Limb (tissue), 2 donors: ENCODE measurements around the gene MIF4GD.
"Not testable (repeated sequence)": the region's sequence is repeated elsewhere in the genome, so short reads cannot be mapped to it uniquely, and the experiment has no call there.

Source experiments
- DNase-seq, 2 donors: peaks; one replicate each; pipeline ENCODE4 v3.0.0-alpha.2; 2016; ENCODE audit errors: extremely low spot score in 2 of 2

The MIF4GD gene

DNA sequence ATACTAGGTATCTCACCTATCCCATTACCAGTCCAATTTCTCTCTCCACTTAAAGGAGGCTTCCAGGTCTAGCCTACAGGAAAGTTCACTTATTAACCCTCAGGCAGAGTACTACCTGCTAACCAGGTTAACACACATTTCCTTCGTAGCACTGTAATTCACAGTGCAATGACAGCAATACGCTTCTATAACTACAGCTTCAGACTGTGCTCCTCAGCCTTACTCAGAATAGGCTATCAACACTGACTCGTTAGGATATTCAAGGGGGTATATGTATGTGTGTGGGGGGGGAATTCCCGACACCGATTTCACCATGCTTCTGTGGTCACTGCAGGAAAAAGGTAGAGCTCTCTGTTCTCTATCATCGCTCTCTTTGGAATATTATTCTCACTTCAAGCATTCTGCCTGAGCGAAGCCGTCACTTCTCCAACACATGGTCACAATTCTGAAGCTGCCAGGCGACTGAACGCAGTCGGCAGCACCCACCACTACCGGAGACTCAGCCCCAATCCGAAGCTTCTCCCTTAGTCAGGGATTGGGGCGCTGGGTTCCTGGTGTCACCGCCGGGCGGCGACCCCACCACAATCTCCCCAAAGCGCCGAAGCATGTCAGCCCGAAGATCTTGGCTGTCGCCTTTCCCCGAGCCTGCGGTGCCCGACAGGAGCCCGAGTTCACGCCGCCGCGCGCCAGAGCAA is 10.2 kb downstream of the MIF4GD start:
- DNase-seq: no peak

DNA sequence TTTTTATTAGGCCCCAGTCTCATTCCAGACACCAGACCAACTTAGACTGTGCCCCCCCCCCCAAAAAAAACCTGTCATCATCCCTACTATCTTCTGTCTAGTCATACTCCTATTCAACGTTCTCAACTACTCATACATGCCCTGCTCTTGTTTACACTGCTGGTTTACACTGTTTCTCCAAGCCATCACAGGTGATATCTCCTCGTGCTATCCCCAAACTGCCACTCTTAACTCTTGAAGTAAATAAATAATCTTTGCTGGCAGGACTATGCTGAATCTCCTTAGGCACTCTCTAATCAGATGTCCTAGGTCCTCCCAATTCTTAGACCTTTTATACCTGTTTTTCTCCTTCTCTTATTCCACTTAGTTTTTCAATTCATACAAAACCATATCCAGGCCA is 13.8 kb downstream of the MIF4GD start:
- DNase-seq: not testable (repeated sequence)

DNA sequence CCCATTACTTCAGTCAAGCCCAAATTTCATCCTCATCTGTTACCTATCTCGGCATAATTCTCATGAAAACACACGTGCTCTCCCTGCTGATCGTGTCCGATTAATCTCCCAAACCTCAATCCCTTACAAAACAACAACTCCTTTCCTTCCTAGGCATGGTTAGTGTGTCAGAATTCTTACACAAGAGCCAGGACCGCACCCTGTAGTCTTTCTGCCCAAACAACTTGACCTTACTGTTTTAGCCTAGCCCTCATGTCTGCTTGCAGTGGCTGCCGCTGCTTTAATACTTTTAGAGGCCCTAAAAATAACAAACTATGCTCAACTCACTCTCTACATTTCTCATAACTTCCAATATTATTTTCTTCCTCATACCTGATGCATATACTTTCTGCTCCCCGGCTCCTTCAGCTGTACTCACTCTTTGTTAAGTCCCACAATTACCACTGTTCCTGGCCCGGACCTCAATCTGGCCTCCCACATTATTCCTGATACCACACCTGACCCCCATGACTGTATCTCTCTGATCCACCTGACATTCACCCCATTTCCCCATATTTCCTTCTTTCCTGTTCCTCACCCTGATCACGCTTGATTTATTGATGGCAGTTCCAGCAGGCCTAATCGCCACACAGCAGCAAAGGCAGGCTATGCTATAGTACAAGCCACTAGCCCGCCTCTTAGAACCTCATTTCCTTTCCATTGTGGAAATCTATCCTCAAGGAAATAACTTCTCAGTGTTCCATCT is 14.9 kb downstream of the MIF4GD start:
- not testable (repeated sequence) for DNase-seq

DNA sequence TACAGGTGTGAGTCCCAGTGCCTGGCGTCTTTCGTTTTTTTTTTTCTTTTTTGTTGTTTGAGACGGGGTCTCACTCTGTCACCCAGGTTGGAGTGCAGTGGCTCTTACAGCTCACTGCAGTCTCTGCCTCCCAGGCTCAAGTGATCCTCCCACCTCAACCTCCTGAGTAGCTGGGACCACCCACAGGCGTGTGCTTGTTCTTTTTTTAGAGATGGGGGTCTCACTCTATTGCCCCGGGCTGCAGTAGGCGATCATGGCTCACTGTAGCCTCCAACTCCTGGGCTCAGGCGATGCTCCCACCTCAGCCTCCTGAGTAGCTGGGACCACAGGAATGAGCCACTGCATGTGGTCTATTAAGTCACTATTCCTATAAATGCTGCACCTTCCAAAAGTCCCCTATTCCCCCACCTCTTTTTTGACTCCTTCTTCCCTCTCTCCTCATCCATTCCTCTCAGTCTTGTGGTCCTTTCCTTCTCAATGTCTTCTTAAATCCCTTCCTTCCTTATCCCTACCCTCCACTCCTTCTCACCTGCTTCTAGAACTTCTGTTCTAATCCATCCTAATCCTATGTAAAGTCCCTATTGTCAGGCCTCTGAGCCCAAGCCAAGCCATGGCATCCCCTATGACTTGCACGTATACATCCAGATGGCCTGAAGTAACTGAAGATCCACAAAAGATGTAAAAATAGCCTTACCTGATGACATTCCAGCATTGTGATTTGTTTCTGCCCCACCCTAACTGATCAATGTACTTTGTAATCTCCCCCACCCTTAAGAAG is 18.8 kb downstream of the MIF4GD start:
- DNase-seq: no peak

DNA sequence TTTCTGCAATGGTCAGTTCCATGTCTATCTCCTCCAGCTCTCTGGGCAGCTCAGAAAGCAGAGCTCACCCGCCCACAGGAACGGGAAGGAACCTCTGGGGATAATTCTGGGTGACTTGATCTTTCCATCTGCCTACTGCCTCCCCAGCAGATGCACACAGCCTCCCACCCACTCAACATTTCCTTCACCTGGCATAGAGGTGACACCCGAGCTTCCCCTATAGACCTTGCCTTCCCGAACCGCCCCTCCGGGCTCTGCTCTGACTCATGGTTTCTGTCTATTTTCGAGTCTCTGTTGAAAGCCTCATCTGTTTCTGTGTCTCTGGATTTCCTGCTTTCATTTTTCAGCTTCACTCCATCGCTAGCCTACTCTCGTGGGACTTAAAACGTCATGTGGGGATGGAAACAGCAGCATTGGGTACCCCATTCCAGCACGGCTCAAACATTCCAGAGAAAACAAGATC is 21.0 kb downstream of the MIF4GD start:
- DNase-seq: no peak

DNA sequence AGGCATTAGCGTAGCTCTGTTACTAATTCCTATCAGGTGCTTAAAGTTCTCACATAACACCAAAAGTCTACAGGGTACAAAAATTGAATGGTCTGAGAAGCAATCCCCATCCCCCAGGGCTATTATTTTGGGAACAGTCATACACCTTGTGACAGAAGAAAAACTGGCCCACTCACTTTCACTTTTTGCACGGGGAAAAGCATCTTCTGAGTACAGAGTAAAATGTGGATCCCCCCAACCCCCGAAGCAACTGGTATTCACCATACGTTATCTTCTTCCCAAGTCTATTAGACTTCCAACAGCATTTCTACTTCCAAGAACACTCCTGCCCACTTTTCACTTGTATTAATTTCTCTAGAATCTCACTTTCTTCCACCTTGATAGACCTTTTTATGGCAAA is 21.5 kb downstream of the MIF4GD start:
- DNase-seq: no peak

DNA sequence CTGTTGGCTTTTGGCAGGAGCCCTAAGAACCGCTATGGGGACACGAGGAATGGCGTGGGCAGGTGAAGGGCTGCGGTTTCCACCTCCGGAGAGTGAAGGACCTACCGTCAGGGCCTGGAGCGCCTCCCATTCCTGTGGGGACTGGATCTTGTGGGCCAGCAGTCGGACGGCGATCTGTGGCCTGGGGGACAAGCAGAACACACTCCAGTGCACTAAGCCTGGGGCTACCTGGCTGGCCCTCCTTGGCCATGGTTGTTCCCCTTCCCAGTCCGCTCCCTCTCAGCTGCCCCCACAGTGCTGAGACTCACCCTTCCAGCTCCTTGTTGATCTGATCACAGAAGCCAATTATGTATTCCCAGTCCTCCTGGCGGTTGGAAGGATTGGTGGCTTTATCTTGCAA is 24.6 kb downstream of the MIF4GD start:
- DNase-seq: no peak

DNA sequence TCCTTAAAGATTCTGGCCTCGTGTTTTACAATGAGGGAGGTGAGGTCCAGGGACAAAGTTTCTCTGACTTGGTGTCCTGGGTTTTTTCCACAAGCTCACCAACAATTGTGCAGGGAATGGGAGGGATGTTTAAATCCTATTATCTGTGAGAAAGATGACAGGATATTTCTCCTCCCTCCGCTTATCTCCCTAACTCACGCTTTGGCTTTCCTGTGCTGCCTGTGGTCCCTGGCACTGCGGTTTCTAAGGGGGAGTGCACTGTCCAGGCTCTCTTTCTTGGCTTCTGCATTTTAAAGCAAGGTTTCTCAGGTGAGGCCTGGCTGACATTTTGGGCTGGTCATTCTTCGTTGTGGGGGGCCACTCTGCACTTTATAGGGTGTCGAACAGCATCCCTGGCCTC is 26.0 kb downstream of the MIF4GD start:
- no peak for DNase-seq

DNA sequence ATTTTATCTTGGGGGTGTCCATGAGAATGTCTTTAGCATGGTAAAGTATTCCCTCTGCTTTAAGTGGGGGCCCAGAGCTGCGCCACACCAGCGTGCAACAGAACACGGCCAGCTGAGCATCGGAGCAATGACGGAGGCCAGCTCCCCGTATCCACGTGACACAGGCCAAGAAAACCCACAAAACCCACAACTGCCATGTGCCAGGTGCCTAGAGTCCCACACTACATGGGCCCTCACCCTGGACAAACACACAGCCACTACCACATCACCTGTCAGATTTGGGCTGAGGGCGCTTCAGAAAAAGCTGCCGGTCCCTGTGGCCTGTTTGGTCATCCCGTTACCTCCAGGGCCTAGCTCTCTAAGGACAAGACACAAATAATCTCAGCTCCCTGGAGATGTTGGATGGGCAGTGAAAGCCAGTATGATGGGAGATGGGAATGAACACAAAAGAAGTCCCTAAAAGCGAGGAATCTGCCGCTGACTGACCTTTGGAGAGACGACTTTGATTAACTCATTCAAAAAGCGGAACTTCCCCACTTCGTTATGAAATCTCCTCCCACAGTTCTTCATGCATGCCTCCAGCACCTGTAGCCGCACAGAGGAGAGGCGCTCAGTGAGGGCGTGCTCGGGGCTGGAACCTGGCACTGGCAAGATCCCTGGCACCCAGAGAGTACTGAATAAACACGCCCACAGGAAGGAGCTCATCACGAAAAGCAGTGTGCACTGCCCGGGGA is 26.7 kb downstream of the MIF4GD start:
- DNase-seq: no peak

DNA sequence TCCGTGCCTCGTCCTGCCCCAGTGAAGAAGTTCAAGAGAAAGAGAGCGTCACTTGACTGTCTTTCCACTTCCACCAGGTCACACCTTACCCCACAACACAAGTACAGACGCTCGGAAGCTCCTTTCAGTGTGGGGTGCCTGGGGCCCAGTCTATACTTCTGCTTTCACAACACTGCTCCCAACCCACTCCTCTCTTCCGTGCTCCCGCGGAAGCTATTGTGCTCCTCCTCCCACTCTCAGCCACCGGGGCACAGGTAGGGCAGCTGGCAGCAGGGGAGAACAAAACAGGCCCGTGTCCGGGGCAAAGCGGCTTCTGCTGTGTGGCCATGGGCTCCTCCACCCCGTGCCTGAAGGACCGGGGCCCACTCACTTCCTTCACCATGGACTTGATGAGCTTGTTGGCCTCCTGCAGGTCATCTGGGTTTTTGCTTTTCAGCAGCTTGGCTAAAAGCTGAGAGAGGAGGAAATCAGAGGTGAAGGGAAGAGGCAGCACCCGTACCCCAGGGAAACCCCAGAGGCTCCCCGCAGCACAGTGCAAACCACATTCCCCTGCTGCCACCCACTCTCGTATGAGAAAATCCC is 28.5 kb downstream of the MIF4GD start:
- DNase-seq: no peak

DNA sequence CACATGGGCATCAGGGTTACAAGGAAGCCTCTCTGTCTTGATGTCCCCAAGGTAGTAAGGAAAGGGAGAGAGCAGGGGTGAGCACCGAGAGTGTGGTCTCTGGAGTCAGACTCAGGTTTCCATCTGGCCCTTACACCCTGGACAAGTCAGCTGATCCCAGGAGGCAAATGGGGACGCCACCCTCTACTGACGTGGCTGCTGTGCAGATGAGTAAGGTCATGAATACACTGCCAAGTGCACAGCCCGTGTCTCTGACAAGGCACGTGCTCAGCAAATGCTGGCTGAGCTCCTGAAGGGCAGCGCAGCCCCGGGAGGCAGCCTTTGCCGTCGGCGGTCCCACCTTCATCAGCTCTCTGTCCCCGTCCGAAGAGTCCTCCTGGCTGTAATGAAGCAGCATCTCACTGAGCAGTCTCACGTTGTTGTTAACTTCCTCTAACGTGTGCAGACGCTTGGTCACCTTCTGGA is 29.0 kb downstream of the MIF4GD start:
- no peak for DNase-seq

DNA sequence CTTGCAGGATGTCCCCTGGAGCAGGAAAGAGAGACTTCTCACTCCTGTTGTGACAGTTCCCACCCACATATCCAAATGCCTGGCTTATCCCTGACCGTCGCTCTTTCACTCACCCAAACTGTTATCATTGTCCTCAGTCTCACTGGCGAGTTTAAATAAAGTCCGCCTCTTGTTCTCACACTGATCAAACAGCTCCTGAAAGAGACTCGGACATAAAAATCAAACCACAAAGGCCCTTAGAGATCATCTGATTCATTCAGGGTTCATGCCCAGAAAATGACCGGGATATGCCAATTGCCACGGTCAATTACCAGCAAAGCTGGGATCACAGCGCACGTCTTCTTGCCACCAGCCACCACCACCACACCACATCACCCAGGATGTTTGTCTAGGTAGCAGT is 29.5 kb downstream of the MIF4GD start:
- no peak for DNase-seq

DNA sequence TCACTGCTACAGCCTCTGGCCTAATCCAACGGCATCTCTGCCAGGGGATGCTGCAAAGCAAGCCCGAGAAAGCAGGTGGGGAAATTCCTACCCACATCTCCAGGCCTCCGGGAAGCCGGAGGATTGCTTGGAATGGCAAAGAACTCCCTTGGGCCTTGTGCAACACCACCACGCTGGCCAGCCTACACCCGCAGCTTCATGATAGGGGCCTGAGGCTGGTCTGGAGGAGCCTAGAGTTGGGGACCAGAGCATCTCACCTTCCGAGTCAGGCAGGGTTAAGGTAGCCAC is 29.9 kb downstream of the MIF4GD start:
- no peak for DNase-seq

DNA sequence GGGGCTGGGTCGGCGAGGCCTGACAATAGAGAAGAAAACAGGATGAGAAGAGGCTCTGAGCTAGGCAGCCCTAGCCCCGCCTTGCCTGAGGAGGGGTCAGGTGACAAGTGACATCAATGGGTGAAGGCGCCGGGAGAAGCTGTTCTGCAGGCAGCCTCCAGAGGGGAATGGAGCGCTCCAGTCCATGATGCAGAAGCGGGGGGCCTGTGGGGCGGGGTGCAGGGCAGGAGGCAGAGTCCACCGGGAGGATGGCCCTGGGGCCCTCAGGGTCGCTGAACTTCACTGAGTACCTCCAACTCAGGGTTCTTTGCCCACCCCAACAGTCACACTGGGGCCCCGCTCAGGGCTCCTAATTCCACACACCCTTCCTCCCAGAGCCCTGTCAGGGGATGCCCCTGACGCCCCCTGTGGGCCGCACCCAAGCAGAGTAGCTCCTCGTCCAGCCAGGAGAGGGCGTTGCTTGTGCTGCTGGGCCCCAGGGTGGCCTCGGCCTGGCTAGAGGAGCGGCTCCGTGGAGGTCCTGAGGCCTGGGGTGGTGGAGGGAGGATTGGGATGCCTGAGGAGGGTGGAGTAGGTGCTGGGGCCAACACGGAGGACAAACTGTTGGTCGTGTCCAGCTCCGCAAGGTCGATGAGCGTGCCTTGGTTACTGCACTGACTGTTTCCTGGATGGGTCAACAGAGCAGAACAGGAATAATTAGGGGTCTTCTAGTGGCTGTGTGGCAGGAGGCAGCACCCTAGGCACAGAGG is 30.5 kb downstream of the MIF4GD start:
- peak in 1 of 2 donors; percentile 50 for DNase-seq

DNA sequence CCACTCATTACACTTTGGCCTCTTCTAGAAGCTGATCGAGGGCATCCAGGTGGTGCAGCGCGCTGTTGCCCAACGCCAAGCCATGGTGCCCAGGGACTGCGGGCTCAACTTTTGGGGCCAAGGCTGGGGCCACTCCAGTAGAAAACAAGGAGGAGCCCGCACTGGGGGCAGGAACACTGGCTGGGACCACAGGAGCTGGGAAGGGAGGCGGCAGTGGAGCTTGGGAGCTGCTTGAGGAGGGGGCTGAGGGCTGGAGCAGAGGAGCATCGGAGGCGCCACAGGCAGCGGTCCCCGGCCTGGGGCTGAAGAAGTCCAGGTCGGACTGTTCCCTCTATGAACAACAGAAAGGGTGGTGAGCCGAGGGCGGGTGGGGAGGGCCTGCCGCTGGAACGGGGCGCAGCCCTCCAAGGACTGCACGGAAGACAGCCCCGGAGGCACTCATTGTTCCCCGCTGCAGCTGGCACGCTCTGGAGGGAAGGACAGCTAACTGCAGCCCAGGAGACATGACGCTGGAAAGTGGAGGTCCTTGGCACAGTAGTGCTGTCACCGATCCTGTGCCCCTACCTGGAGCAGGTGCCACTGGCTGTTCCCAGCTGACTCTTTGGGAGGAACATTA is 31.1 kb downstream of the MIF4GD start:
- no peak for DNase-seq

DNA sequence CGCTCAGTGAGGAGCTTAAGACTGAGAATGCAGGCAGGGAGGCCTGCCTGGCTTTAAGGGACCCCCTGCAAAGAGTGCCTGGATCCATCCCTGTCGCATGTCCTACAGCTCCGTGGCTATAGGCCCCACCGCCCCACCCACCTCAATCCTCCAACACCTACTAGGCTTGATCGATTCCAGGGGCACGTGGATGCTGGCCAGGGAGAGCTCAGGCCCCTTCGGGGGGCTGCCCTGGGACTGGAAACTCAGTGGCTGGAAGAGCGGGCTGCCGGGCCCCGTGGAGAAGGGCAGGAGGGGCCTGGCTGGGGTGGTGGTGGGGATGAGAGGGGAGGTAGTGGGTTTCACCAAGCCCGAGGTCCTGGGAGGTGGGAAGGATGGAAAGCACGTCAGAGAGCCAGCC is 31.8 kb downstream of the MIF4GD start:
- no peak for DNase-seq

DNA sequence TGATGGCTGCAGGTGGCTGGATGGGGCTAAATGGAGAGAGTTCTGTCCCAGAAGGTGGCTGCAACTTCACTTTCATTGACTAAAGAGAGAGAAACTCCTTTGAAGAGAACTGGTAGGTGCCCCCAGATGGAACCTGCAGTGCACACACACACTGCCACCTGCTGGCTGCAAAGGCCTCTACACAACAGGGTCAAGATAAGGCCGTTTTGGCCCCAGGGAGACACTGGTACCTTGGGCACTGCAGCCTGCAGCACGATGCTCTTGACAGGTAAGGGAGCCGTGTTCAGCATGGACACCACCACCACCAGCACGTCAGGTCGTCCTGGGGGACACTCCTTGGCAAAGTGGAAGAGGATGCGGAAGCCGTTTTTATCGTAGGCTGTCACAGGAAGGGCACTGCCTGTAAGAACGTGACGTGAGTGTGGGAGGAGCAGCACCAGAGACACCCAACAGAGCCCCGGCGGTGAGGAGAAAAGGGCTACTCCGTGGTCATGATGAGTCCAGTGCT is 32.3 kb downstream of the MIF4GD start:
- DNase-seq: peak; percentile 15 to 64

DNA sequence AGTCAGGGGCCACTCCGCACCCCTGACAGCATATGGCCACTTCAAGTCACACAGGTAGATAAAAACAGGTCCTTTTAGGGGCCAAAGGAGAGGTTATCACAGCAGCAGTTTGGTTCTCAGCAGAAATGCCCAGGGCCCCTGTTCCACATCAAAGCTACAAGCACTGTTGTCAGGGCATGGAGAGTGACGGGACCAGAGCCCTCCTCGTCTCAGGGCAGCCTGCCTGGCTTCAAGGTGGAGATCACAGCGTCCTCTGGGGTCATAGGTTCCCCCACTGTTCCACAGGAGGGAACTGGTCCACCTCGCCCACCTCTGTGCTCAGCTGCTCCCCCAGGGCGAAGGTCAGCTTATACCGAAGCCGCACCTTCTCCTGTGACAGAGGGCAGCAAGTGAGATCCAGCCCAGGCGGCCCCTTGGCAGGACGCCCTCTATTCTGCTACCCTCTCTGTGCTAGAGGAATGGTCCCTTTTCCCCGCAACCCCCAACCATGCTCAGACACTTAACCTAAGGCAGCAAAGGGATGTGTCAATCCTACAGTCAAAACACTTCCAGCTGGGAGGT is 32.9 kb downstream of the MIF4GD start:
- DNase-seq: no peak

DNA sequence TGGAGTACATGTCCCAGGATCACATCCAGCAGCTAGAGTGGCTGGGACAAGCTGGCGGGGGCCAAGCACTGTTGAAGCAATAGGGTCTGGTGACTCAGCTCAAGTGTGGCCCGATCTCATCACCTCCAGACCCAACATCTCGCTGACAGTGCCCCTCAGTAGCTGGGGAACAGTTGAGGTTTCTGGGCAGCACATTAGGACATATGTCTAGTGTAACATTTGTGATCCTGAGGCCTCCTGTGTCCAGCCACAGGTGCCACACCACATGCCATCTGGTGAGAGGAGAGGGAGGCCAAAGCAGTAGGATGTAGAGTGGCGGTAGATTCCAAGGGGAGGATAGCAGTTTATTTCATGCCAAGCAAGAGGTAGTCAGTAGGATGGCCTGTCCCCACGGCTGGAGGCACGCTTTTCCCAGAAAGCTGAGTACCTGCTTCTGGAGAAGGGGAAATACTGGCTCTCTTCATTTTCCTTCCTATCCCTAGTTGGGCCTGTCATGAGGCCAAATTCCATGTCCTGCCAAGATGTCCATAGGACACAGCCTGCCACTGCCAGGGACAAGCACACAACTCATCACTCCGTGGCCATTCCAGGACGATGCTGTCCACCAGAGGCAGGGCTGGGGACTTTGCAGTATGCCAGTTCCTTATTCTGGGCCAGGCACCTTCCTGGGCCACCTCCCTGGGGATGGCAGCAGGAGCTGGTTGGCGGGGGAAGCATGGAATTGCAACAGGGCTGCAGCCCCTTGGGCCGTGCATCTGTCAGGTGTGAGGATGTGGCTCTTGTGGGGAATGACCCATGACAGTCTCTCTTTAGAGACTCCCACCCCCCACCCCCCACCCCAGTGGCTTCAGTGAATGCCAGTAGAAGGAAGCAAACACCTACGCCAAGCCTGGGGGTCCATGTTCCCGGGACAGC is 33.7 kb downstream of the MIF4GD start:
- no peak for DNase-seq
